GM12878 (cell line): ENCODE results near the gene TCL1B. TPM values are rescaled to one million over a fixed set of nuclear protein-coding genes. Genes with fewer than 3 reads are reported as not detected.

Source experiments
- CREM ChIP-seq: IDR thresholded peaks from 2 replicates; pipeline ENCODE4 v1.6.1; 2014; ENCODE audit warnings: antibody characterized with exemption, low read depth
- MLLT1 ChIP-seq: fragments of 450-650 bp; IDR thresholded peaks from 2 replicates; pipeline ENCODE4 v1.6.1; 2016; ENCODE audit warnings: mild to moderate bottlenecking
- MTA2 ChIP-seq: fragments of 450-650 bp; IDR thresholded peaks from 2 replicates; pipeline ENCODE4 v1.6.1; 2016; ENCODE audit warnings: low read depth, mild to moderate bottlenecking, moderate library complexity
- PAX5 ChIP-seq: IDR thresholded peaks from 2 replicates; pipeline ENCODE4 v1.6.1; 2011; ENCODE audit warnings: low read depth, low read length, borderline replicate concordance
- POU2F2 ChIP-seq: IDR thresholded peaks from 3 replicates; pipeline ENCODE4 v1.6.1; 2011; ENCODE audit warnings: low read depth, mild to moderate bottlenecking, low read length, borderline replicate concordance
- RCOR1 ChIP-seq: conservative IDR thresholded peaks from 2 replicates; pipeline ENCODE4 v1.6.1; 2012; ENCODE audit warnings: low read depth, low read length, improper control_type of control experiment
- RELA ChIP-seq: fragments of 450-650 bp; IDR thresholded peaks from 2 replicates; pipeline ENCODE4 v1.8.0; 2014; ENCODE audit warnings: borderline replicate concordance; ENCODE audit not compliant: partially characterized antibody
- RELB ChIP-seq: fragments of 450-650 bp; IDR thresholded peaks from 2 replicates; pipeline ENCODE4 v1.6.1; 2017; ENCODE audit warnings: low read depth, mild to moderate bottlenecking, moderate library complexity
- RUNX3 ChIP-seq: IDR thresholded peaks from 2 replicates; pipeline ENCODE4 v1.6.1; 2012; ENCODE audit warnings: low read length, inconsistent platforms
- SUZ12 ChIP-seq: fragments of 200-600 bp; sonication (generic); IDR thresholded peaks from one replicate; pipeline ENCODE4 v1.6.1; 2018; ENCODE audit warnings: antibody characterized with exemption, mild to moderate bottlenecking; ENCODE audit not compliant: unreplicated experiment
- TCF12 ChIP-seq: IDR thresholded peaks from 2 replicates; pipeline ENCODE4 v1.6.1; 2011; ENCODE audit warnings: low read depth, mild to moderate bottlenecking, low read length
- TCF3 ChIP-seq: IDR thresholded peaks from 2 replicates; pipeline ENCODE4 v1.6.1; 2012; ENCODE audit warnings: low read depth, mild to moderate bottlenecking, low read length, borderline replicate concordance; ENCODE audit not compliant: insufficient read depth
- polyA plus RNA-seq, 11 experiments: library from polyadenylated mRNA; depleted of rRNA in 4 of 11; unstranded in 6 of 11; stranded (reverse) in 5 of 11; fragments of >200 nt; fragmentation: Nextera tagmentation in 4 of 11; fragmentation: Illumina TruSeq in 1 of 11; extraction: Ambion mirVana in 4 of 11; extraction: Trizol in 1 of 11; gene quantifications; 1 replicate in 1 of 11; 2 replicates in 10 of 11; pipeline versions ENCODE4 v1.2.1 to v1.2.3, GENCODE V29; 2011 to 2016; ENCODE audit warnings: inconsistent platforms in 2 of 11, missing spikeins in 2 of 11, low read depth in 1 of 11
- total RNA-seq, 4 experiments: library from RNA; depleted of rRNA in 3 of 4; stranded (reverse); fragments of >200 nt in 3 of 4; fragmentation: Illumina TruSeq in 1 of 4; extraction: Trizol in 1 of 4; gene quantifications; 2 replicates each; pipeline versions ENCODE4 v1.2.1 to v1.2.3, GENCODE V29; 2013 to 2021
- TF ChIP-seq, protein P1 (sequence below): fragments of 450-650 bp; IDR thresholded peaks from 2 replicates; pipeline ENCODE4 v1.6.1; 2017; ENCODE audit warnings: mild to moderate bottlenecking, low read depth, inconsistent platforms; ENCODE audit not compliant: poor library complexity, severe bottlenecking
- TF ChIP-seq, protein P2 (sequence below): fragments of 450-650 bp; IDR thresholded peaks from 2 replicates; pipeline ENCODE4 v1.6.1; 2017; ENCODE audit warnings: mild to moderate bottlenecking, moderate library complexity
- TF ChIP-seq, protein P3 (sequence below): fragments of 150-350 bp; IDR thresholded peaks from 2 replicates; pipeline ENCODE4 v1.6.1; 2014; ENCODE audit warnings: mild to moderate bottlenecking, low read depth, low read length

Gene TCL1B
- total and polyA plus RNA-seq, 10 of the 15 experiments (the other 5 are each of a cell fraction or from before 2014, with no cell fraction given) = 0.10 to 0.18 (median 0.13) TPM; not detected in 6

GRCh38 chr14:95725685-95726336 lies 39.6 kb downstream of the TCL1B start (continued):
- TF ChIP-seq RELA (peak; percentile 10), TCF12 (peak; percentile 98), MTA2 (peak; percentile 57; the same call in 1 of the 2 replicates), PAX5 (peak; percentile 92; the same call in 1 of the 2 replicates), MLLT1 (peak; percentile 68; the same call in 1 of the 2 replicates), CREM (peak; percentile 18; the same call in 1 of the 2 replicates), POU2F2 (peak; percentile 53; the same call in 2 of the 3 replicates), RCOR1 (0 out of 2 replicates have a peak, but pooled peaks have one; percentile 51), SUZ12 (no peak), RELB (0 out of 2 replicates have a peak, but pooled peaks have one; percentile 23), RUNX3 (peak; percentile 92), TCF3 (peak; percentile 94)
- TF ChIP-seq, protein P1, sequence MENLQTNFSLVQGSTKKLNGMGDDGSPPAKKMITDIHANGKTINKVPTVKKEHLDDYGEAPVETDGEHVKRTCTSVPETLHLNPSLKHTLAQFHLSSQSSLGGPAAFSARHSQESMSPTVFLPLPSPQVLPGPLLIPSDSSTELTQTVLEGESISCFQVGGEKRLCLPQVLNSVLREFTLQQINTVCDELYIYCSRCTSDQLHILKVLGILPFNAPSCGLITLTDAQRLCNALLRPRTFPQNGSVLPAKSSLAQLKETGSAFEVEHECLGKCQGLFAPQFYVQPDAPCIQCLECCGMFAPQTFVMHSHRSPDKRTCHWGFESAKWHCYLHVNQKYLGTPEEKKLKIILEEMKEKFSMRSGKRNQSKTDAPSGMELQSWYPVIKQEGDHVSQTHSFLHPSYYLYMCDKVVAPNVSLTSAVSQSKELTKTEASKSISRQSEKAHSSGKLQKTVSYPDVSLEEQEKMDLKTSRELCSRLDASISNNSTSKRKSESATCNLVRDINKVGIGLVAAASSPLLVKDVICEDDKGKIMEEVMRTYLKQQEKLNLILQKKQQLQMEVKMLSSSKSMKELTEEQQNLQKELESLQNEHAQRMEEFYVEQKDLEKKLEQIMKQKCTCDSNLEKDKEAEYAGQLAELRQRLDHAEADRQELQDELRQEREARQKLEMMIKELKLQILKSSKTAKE = peak; percentile 37
- TF ChIP-seq, protein P2, sequence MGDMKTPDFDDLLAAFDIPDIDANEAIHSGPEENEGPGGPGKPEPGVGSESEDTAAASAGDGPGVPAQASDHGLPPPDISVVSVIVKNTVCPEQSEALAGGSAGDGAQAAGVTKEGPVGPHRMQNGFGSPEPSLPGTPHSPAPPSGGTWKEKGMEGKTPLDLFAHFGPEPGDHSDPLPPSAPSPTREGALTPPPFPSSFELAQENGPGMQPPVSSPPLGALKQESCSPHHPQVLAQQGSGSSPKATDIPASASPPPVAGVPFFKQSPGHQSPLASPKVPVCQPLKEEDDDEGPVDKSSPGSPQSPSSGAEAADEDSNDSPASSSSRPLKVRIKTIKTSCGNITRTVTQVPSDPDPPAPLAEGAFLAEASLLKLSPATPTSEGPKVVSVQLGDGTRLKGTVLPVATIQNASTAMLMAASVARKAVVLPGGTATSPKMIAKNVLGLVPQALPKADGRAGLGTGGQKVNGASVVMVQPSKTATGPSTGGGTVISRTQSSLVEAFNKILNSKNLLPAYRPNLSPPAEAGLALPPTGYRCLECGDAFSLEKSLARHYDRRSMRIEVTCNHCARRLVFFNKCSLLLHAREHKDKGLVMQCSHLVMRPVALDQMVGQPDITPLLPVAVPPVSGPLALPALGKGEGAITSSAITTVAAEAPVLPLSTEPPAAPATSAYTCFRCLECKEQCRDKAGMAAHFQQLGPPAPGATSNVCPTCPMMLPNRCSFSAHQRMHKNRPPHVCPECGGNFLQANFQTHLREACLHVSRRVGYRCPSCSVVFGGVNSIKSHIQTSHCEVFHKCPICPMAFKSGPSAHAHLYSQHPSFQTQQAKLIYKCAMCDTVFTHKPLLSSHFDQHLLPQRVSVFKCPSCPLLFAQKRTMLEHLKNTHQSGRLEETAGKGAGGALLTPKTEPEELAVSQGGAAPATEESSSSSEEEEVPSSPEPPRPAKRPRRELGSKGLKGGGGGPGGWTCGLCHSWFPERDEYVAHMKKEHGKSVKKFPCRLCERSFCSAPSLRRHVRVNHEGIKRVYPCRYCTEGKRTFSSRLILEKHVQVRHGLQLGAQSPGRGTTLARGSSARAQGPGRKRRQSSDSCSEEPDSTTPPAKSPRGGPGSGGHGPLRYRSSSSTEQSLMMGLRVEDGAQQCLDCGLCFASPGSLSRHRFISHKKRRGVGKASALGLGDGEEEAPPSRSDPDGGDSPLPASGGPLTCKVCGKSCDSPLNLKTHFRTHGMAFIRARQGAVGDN = peak; percentile 54
- TF ChIP-seq, protein P3, sequence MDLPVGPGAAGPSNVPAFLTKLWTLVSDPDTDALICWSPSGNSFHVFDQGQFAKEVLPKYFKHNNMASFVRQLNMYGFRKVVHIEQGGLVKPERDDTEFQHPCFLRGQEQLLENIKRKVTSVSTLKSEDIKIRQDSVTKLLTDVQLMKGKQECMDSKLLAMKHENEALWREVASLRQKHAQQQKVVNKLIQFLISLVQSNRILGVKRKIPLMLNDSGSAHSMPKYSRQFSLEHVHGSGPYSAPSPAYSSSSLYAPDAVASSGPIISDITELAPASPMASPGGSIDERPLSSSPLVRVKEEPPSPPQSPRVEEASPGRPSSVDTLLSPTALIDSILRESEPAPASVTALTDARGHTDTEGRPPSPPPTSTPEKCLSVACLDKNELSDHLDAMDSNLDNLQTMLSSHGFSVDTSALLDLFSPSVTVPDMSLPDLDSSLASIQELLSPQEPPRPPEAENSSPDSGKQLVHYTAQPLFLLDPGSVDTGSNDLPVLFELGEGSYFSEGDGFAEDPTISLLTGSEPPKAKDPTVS = no peak
